Stimulated activated CD4-positive, alpha-beta T cell treated with anti-CD3 and anti-CD28 coated beads, Interleukin-4, amount 100 ng/mL, for 4 hours (primary cell): ENCODE data around the gene PPP1R13B.
"Not testable (repeated sequence)": the region's sequence is repeated elsewhere in the genome, so short reads cannot be mapped to it uniquely, and the experiment has no call there.

Experiments used
- DNase-seq, 2 experiments: peaks; one replicate each; pipeline ENCODE4 v3.0.0-alpha.2; 2020

The PPP1R13B gene

DNA sequence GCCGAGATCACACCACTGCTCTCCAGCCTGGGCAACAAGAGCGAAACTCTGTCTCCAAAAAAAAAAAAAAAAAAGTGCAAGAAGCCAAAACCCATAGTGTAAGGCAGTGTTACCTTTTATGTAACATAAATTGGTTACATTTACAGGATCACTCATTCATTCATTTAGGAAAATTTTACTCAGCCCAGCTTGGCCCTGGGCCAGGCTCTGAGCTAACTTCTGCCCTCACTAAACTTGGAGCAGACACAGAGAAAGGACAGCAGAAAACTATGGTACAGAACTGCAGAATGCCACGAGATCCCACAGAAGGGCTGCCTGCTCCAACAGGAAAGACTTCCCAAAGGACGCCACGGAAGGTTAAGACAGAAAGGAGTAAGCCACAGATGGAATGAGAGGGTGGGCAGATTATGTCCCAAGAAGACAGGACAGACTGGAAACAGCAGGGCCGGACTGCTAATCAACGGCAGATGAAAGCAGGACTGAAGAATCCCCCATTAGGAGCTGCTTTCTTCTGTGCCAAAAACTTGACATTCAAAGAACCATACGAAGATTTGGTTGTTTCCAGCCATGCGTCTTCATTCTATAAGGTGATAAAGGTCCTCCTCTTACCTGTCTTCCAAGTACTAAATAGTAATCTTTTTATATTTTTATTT lies 18.9 kb downstream of the PPP1R13B start:
- DNase-seq = peak; percentile 9 to 22

DNA sequence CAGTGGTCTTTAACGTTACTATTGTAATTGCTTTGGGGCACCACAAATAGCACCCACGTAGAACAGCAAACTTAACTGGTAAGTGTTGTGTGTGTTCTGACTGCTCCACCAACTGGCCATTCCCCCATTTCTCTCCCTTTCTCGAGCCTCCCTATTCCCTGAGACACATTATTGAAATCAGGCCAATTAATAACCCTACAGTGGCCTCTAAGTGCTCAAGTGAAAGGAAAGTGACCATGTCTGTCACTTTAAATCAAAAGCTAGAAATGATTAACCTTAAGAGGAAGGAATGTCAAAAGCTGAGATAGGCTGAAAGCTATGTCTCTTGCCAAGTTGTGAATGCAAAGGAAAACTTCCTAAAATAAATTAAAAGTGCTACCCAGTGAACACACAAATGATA lies 22.3 kb downstream of the PPP1R13B start:
- DNase-seq = no peak

DNA sequence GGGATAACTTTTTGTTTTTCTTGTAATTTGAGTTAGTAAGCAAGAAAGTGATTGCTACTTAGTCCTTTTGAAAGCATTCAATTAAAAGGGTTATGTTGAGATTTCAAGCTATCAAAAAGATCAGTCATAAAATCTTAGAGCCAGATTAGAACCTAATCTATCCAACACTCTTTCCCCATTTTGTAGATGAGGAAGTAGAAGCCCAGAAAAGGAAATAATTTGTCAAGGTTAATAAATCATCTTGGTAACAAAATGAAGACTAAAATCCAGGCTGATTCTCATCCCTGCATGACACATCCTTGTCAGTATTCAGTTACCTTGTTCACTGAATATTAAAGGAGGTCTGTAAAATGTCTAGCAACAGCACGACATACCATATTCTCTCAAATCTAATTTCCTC lies 26.5 kb downstream of the PPP1R13B start:
- no peak for DNase-seq

DNA sequence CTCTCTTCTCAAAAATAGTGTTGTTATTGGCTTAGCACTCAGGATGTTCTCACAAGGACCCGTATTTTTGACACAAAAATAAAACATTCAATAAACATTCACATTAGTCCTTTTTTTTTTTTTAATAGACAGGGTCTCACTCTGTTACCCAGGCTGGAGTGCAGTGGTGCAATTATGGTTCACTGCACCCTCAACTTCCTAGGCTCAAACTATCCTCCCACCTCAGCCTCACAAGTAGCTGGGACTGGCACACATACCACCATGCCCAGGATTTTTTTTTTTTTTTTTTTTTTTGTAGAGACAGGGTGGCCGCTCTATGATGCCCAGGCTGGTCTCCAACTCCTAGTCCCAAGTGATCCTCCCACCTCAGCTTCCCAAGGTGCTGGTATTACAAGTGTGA lies 27.0 kb downstream of the PPP1R13B start:
- no peak for DNase-seq

DNA sequence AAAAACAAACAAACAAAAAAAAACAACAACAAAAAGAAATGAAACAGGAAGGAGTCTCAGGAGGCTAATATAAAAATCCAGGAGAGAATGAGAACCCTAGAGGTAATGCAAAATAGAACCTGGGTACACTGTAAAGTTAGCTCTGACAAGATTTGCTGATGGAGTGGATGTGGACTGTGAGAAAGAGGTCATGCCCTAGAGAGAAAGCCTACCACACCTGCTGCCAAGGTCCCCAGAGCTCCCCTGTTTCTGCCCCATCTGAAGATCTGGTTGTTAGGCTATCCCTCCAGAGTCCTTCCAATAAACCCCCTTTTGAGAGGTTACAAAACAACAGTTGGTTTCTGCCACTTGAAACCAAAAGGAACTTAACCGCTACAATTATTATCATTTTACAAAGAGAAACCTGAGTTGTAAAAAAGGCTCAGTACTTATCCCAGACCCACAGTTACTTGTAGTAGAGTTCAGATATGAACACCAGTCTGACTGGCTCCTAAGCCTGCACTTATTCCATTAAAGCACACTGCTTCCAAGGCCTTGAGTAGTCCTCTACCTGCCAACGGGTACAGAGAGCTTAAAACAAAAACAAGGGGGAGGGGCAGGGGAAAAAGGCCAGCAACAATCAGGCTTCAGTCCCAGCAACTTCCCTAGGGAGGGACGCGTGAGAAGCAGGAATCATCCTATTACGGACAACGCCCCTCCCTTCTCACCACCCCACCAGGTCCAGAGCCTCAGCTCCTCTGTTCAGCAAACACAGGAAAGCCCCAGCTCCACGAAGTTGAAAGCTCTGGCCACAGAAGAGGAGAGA lies 27.7 kb downstream of the PPP1R13B start:
- no peak for DNase-seq

DNA sequence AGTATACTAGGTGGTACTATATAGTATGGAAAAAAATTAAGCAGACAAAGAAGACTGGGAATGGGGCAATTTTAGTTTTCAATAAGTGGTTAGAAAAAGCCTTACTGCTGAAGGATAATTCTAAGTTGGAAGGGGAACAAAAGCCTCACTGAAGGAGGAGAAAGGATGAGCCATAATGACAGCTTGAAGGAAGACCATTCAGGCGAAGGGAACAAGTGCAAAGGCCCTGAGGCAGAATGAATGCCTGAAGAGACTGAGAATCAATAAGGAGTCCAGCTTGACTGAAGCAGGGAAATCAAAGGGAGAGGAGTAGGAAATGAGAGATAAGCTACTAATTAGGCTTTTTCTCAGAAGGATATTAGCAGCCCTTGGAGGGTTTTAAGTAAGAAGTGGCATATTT lies 28.5 kb downstream of the PPP1R13B start:
- DNase-seq = no peak

DNA sequence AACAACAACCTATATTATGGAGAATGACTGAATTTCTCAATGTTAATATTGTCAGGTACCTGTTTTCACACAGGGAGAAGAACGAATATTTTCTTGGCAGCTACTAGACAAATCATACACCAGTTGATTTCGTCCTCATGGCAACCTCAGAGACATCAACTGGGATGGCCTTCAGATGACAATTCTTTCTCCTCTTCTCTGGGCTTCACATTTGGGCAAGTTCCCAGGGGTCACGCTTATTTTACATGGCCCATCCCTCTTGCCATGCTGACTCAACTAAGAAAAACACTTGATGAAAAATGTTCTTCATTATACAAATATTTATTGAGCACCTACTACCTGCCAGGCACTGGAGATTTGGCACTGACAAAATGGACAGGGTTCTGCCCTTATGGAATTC lies 29.0 kb downstream of the PPP1R13B start:
- DNase-seq = no peak

DNA sequence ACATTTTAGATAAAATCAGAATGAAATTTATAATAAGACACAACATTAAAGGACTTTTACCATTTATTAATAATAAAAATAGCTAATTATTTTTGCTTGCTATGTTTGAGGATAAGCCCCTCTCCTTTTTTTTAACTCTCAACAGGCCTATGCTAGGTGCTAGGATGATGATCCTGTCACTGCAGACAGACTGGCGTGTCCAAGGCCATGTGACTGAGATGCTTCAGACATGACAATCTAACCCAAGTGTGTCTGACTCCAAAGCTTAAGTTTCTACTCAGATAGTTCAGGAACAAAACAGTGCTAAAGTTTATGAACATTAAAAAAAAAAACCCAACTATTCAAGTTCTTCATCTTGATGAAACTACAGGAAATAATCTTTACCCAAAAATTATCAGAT lies 29.8 kb downstream of the PPP1R13B start:
- no peak for DNase-seq

DNA sequence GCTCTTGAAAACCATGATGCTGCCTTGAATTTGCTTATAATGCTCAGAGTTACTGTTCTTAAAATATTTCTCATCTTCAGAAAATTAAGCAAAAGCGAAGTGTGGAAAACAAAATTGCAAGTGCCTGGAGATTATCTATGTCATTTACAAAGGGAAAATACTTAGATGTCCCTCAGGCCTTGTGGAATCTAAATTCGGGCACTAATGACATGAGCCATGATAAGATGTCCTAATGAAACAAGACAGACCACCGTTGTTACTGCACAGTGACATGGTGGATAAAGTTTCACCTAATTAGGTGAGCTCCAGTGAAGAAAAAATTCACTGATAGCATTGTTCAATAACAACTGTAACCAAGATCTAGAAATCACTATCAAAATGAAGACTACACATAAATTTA lies 30.4 kb downstream of the PPP1R13B start:
- DNase-seq = no peak

DNA sequence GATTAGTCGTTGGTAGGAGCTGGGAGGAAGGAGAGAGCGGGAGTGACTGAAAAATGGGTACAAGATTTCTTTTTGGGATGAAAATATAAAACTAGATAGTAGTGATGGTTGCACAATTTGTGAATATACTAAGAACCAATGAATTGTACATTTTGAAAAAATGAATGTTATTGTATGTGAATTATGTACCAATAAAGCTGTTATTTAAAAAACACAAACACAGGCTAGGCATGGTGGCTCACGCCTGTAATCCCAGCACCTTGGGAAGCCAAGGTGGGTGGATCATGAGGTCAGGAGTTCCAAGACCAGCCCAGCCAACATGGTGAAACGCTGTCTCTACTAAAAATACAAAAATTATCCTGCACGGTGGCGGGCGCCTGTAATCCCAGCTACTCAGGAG lies 32.1 kb downstream of the PPP1R13B start:
- no peak for DNase-seq

DNA sequence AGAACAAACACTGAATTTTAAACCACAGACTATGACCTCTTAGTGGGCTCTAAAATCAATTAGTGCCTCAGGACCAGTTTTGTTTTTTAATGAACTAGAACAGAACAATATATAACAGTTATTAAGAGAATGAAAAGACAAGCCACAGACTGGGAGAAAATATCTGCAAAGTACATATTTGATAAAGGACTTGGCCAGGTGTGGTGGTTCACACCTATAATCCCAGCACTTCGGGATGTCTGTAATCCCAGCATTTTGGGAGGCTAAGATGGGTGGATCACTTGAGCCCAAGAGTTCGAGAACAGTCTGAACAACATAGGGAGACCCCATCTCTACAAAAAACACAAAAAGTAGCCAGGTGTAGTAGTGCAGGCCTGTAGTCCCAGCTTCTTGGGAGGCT lies 36.2 kb downstream of the PPP1R13B start:
- DNase-seq = no peak

DNA sequence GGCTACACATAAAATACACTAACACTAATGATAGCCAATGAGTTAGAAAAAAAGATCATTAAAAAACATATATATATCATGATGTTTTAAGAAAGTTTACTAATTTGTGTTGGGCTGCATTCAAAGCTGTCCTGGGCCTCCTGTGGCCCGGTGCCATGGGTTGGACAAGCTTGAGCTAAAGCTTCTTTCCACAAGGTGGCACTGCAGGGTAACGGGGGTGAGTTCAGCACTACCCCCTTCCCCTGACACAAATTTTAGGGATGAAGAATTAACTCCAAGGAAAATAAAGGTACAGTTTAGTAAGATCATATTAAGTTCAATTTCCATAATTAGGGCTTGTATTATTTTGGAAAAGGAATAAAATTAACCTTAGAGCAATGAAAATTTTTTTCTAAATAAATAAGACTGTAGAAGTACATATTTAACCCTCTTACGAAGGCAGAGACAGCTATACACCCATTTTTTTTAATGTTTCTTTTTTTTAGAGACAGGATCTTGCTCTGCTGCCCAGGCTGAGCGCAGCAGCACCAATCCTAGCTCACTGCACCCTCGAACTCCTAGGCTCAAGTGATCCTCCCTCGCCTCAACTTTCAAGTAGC lies 38.9 kb downstream of the PPP1R13B start:
- peak; percentile 52 to 55 for DNase-seq

DNA sequence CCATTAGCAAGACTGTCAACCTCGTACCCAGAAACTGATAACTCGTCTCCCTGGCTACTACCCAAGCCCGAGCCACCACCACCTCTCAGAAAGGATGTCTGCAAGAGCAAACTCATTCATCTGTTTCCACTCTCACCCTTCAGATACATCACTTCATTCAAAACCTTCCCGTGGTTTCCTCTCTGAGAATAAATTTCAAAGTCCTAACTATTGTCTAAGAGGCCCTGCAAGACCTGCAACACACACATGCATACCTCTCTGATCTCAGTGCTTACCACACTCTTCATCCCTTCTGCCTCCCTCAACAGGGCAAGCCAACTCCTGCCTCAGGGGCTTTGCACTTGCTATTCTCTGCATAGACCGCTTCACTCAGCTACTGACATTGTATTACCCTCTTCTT lies 40.6 kb downstream of the PPP1R13B start:
- no peak for DNase-seq

DNA sequence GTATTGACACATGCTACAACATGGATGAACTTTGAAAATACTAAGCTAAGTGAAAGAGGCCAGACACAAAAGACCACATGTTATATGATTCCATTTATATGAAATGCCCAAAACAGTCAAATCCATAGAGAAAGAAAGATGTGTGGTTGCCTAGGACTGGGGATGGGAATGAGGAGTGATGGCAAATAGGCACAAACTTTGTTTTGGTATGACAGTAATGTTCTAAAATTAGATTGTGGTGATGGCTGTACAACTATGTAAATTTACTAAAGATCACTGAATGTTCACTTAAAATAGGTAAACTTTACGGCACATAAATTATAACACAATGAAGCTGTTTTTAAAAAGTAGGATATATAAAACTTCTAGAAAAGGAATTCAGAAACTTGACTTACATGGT lies 41.7 kb downstream of the PPP1R13B start:
- no peak for DNase-seq

DNA sequence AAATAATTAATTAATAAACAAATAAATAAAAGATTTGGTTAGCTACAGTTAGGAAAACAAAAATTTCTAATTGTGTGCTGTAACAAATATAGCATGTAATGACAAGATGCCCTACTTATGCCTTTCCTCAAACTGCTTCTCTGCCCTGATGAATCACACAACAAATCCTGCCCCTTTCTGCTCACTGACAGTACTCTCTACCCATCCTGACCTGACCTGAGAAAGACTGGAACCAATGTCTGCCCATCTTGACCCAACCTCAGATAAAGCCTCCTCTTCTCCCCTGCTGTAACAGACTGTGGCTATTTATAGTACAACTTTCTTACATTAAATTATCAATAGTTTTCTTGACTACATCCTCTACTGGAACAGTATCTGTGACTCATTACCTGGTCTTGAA lies 43.7 kb downstream of the PPP1R13B start:
- DNase-seq = no peak

DNA sequence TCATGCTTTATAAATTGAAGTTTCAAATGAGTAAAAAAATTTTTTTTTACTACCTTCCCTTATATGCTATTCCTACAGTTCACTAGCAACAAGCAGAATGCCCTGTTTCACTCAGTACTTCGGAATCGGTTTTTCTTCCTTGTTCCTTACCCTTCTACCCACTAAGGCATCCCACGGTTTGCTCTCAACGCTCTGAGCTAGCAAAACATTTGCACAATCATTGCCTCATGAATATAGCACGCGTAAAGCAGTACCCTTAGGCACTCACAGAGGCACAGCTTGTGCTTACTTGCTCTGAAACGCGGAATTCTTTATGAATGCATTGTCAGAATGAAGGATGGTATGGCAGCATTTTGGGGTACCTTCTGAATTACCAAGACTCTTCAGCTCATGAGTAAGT lies 45.0 kb downstream of the PPP1R13B start:
- no peak for DNase-seq

DNA sequence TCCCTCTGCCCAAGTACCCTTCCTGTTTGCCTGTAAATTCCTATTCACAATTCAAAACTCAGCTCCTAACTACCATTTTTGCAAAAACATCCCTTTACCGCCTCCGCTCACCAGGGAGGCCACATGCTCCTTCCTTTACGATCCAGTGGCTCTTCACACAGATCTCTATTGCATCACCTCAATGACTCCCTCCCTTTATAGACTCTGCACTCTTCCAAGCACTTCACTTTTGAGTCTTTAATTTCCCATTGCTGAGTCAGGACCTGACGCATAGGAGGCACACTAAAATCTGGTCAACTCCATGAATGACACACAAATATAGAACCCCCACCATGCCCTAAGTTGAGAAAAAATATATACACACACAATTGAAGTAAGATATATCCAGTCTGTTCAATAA lies 45.9 kb downstream of the PPP1R13B start:
- no peak for DNase-seq

DNA sequence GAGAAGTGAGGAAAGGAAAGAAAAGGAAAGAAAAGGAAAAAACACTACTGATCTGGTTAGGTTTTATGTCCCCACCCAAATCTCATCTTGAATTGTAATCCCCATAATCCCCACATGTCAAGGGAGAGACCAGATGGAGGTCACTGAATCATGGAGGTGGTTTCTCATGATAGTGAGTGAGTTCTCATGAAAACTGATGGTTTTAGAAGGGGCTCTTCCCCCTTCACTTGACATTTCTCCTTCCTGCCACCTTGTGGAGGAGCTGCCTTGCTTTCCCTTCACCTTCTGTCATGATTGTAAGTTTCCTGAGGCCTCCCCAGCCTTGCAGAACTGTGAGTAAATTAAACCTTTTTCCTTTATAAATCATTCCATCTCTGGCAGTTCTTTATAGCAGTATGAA lies 54.2 kb downstream of the PPP1R13B start:
- DNase-seq = not testable (repeated sequence)

DNA sequence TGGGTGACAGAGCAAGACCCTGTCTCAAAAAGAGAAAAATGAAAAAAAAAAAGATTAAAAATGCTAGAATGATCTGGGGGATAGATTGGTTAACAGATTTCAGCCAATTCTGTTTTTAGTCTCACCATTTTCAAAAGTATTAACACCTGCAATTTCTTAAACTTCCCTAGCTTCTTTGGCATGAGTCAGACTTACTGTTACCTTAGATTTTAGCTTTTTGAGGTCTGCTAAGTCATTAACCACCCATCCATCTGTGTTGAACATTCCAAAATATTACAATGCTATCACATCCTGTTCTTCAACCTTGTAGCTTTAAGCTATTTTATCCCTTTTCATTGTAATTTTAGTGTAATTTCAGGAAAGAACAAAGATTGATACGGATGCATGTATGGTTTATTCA lies 59.3 kb downstream of the PPP1R13B start:
- no peak for DNase-seq

DNA sequence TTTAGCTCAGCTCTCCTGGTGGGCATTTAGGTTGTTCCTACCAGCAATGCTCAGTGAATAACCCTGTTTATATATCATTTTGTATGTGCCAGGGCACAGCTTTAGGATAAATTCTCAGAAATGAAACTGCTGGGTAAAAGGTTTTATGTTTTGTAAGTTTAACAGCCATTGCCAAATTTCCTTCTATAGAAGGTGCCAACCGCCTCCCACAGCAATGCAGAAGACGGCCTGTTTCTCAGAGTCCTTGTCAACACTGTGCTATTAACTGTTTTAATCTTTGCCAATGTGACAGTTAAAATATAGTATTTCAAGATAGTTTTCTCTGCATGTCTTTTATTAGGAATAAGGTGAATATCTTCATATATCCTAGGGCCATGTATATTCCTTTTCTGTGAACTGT lies 65.0 kb downstream of the PPP1R13B start:
- DNase-seq = no peak

DNA sequence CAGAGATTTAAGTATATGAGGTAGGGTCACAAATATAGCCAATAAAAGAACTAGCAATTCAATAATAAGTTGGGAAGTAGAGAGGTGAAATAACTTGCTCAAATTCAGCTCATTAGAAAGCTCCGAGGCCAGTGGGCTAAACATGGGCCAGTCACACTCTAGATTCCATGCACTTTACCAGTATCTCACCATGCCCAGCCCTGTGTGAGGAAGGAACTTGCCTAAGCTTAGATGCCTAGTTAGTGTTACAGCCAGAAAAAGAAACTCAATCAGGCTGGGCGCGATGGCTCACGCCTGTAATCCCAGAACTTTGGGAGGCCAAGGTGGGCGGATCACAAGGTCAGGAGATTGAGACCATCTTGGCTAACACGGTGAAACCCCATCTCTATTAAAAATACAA lies 71.1 kb downstream of the PPP1R13B start:
- not testable (repeated sequence) for DNase-seq

DNA sequence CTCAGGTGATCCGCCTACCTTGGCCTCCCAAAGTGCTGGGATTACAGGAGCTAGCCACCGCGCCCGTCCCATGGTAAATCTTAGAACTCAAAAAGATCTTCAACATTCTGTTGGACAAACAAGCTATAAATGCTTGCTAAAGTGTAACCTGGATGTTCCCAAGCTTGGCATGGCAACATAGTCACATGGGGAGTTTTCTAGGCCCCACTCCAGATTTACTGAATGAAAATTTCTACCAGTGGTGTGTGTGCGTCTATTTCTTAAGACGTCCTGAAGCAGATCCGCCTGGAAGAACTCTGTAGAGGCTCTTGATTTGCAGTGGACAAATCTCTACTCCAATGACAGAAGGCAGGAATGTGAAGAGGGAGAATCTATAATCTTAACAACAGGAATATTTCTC lies 71.9 kb downstream of the PPP1R13B start:
- DNase-seq = no peak

DNA sequence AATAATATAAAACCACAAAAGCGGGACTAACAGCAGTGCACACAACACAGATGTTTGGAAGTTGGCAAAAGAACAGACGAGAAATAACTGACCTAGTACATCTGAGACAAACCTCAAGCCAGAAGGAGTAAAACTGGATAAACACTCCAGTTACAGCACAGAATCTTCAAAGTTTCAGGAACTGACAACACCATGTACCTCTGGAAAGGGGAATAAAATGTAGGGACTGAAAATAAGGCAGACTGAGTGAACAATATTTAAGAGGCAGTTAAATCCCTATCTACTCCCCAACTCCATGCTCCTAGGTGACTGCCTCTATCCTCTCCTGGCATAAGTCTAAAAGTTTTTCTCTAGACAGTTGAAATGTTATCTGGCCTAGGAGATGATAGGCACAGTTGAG lies 73.9 kb downstream of the PPP1R13B start:
- DNase-seq = no peak

DNA sequence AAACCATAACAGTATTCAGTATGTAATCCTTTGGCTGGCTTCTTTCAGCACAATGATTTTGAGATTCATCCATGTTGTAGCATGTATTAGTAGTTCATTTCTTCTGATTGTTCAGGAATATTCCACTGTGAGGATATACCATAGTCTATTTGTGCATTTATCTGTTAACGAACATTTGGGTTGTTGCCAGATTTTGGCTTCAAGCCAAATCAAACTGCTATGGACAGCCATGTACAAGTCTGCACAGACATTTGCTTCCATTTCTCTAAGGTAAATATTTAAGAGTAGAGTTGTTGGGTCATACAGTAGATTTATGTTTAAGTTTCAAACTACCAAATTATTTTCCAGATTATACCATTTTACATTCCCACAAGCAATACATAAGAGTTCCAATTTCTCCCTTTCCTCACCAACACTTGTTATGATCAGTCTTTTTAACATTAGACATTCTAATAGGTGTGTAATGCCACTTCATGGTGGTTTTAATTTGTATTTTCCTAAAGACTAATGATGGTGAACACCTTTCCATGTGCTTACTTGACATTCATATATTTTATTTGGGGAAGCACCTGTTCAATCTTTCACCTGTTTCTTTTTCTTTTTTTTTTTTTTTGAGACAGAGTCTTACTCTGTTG lies 75.2 kb downstream of the PPP1R13B start:
- DNase-seq = no peak
